Heart right ventricle (tissue), 16 donors: ENCODE results near the gene HES3. TPM values are rescaled to one million over a fixed set of nuclear protein-coding genes. Genes with fewer than 3 reads are reported as not detected.

ENCODE experiments used
- ATAC-seq, 8 donors: fragments of 200-7000 bp; cut with Tn5 transposase; one replicate each; pipeline ENCODE4 v1.9.1; 2020; ENCODE audit warnings: mild to moderate bottlenecking in 8 of 8, moderate library complexity in 8 of 8, moderate number of reproducible peaks in 1 of 8
- DNase-seq, 2 donors: peaks; one replicate each; pipeline ENCODE4 v3.0.0-alpha.2; 2020
- H3K27ac ChIP-seq, 10 donors: fragments of 200-600 bp; sonication (generic) in 2 of 10; one replicate each; pipeline versions ENCODE4 v1.5.0 to v1.8.0; 2020 to 2022; ENCODE audit warnings: mild to moderate bottlenecking in 3 of 10
- H3K27me3 ChIP-seq, 7 donors: fragments of 200-600 bp; one replicate each; pipeline ENCODE4 v1.8.0; 2021 to 2022; ENCODE audit warnings: mild to moderate bottlenecking in 2 of 7
- H3K36me3 ChIP-seq, 9 donors: fragments of 200-600 bp; sonication (generic) in 1 of 9; one replicate each; pipeline versions ENCODE4 v1.5.0 to v1.8.0; 2020 to 2022; ENCODE audit warnings: mild to moderate bottlenecking in 2 of 9
- H3K4me1 ChIP-seq, 9 donors: fragments of 200-600 bp; sonication (generic) in 1 of 9; one replicate each; pipeline versions ENCODE4 v1.5.0 to v1.8.0; 2020 to 2022; ENCODE audit warnings: mild to moderate bottlenecking in 4 of 9
- H3K4me3 ChIP-seq, 10 donors: fragments of 200-600 bp; sonication (generic) in 2 of 10; one replicate each; pipeline versions ENCODE4 v1.5.0 to v1.8.0; 2020 to 2022; ENCODE audit warnings: mild to moderate bottlenecking in 7 of 10, moderate library complexity in 2 of 10
- H3K9me3 ChIP-seq, 11 donors: fragments of 200-600 bp in 10 of 11; sonication (generic) in 2 of 11; one replicate each; pipeline versions ENCODE4 v1.5.0 to v1.8.0; 2013 to 2022; ENCODE audit warnings: mild to moderate bottlenecking in 2 of 11, control low read depth in 1 of 11, moderate library complexity in 1 of 11
- CTCF ChIP-seq, 9 donors: fragments of 200-600 bp; sonication (generic) in 2 of 9; IDR thresholded peaks; one replicate each; pipeline versions ENCODE4 v1.5.0 to v1.8.0; 2021 to 2022; ENCODE audit warnings: antibody characterized with exemption in 9 of 9, mild to moderate bottlenecking in 5 of 9, moderate library complexity in 1 of 9
- WGBS, 2 donors: extraction: QIAGEN DNeasy Blood & Tissue Kit; methylation state at CpG; one replicate each; pipeline ENCODE4 v1.1.7; 2013; ENCODE audit warnings: inconsistent platforms in 1 of 2; 5-methylcytosine and 5-hydroxymethylcytosine counted together
- intact Hi-C, 10 donors: fragments of 100-400 bp; cut with DNase I; formaldehyde crosslinking; loops; one replicate each; pipeline versions ENCODE4 v1.11.1 to v1.14.2; 2022
- polyA plus RNA-seq, 2 donors: library from polyadenylated mRNA; stranded (reverse); fragments of 200-250 nt; gene quantifications; one replicate each; pipeline ENCODE4 v1.2.3, GENCODE V29; 2013
- total RNA-seq, 10 donors: library from RNA; stranded (reverse); fragmentation: NEBNext Ultra II Directional in 3 of 10; extraction: Animal tissue kit (Norgen Biotek cat#: 25700) in 3 of 10; gene quantifications; one replicate each; pipeline versions ENCODE4 v1.2.1 to v1.2.4, GENCODE V29; 2021 to 2023
- donor health status: Arrhythmogenic right ventricular cardiomyopathy.
- donor health status: ischemic (EF 13 %, LVEDD 7.1; RV severe dilation, severe dysfunction).
- donor health status: healthy with polysubstance abuse.
- donor health status: DM: no; HTN: yes; CAD: no.
- donor health status: DM: no; HTN: no; CAD: no.
- donor health status: ischemic (EF 25% LVEDD 6.9; RV normal size, moderate dysfunction).
- donor health status: ischemic (EF 25% LVEDD 5.7; RV mildly dilated, moderate dysfunction).
- donor health status: healthy.
- donor health status: DM: yes; HTN: yes; CAD: no.
- donor health status: Ischemic cardiomyopathy.
- donor health status: ischemic (EF 35%, LVEDD 5.7; RV mildly dilated, moderate dysfunction).
- donor health status: nonischemic (EF 11% LVEDD 7.7; RV severe dilation, severe dysfunction).
- donor health status: DM: yes; HTN: yes; CAD: no.
- donor health status: PGD.
- donor health status: ischemic (EF 29% LVEDD 5.4; RV normal size, mild dysfunction).
- donor health status: nonischemic (EF 23%, LVEDD 6.1; RV moderate dilation, normal function).

Gene HES3
- total and polyA plus RNA-seq, 12 donors: not detected

GRCh38 chr1:6241107-6241886 lies 2.7 kb upstream of the HES3 start:
- peaks cover 21 to 80% (median 68%) of the 10 kb centered on the region in 7 donors for H3K27me3 ChIP-seq
- DNase-seq: no peak
- TF ChIP-seq CTCF (IDR thresholded peaks at IDR 0.05): no peak
- no peaks in the 10 kb centered on the region for H3K36me3 ChIP-seq
- H3K9me3 ChIP-seq: no peaks in the 10 kb centered on the region
- WGBS, 2 donors: 28% methylated on average over 30 to 33 of the region's 33 CpGs
- H3K27ac ChIP-seq: no peak overlapping the region
- no peak for ATAC-seq
- H3K4me1 ChIP-seq: peaks cover 0 to 33% (median 24%) of the 10 kb centered on the region in 9 donors
- H3K4me3 ChIP-seq: peak overlapping the region in 1 of 10 donors; percentile 16
- intact Hi-C loops: loop anchor here in 7 of 10 donors (5.0 to 10.0 kb wide), 7 partner anchors 34 to 199 kb away; partner anchors contain the start of genes RNF207 (in 3 of the 7) and CHD5 (in 1 of the 7)

- peaks cover 21 to 88% (median 76%) of the 10 kb centered on the region in 7 donors for H3K27me3 ChIP-seq
- TF ChIP-seq CTCF (IDR thresholded peaks at IDR 0.05): no peak
- peaks cover 0 to 37% (median 29%) of the 10 kb centered on the region in 9 donors for H3K4me1 ChIP-seq
- H3K9me3 ChIP-seq: no peaks in the 10 kb centered on the region
- no peak overlapping the region for H3K27ac ChIP-seq
- intact Hi-C loops: loop anchor here in 7 of 10 donors (5.0 to 10.0 kb wide), 7 partner anchors 35 to 200 kb away; partner anchors contain the start of genes RNF207 (in 3 of the 7) and CHD5 (in 1 of the 7)
- no peaks in the 10 kb centered on the region for H3K36me3 ChIP-seq
- DNase-seq: no peak
- peak in 1 of 8 donors; percentile 3 for ATAC-seq
- H3K4me3 ChIP-seq: peak overlapping the region in 7 of 10 donors; percentile 6 to 27 (median 20)
- WGBS, 2 donors: 1% methylated on average over 91 to 99 of the region's 99 CpGs
Measured at GRCh38 chr1:6241887-6242740, 1.9 kb upstream of the HES3 start.

GRCh38 chr1:6243053-6243834 lies 735 bp upstream of the HES3 start:
- no peak for TF ChIP-seq CTCF (IDR thresholded peaks at IDR 0.05)
- peaks cover 21 to 99% (median 87%) of the 10 kb centered on the region in 7 donors for H3K27me3 ChIP-seq
- H3K9me3 ChIP-seq: no peaks in the 10 kb centered on the region
- no peak for ATAC-seq
- no peak overlapping the region for H3K27ac ChIP-seq
- WGBS, 2 donors: 22% methylated on average over 20 of the region's 20 CpGs
- H3K36me3 ChIP-seq: no peaks in the 10 kb centered on the region
- no peak for DNase-seq
- intact Hi-C loops: loop anchor here in 7 of 10 donors (5.0 to 10.0 kb wide), 7 partner anchors 36 to 201 kb away; partner anchors contain the start of genes RNF207 (in 3 of the 7) and CHD5 (in 1 of the 7)
- no peak overlapping the region for H3K4me3 ChIP-seq
- peaks cover 0 to 37% (median 29%) of the 10 kb centered on the region in 9 donors for H3K4me1 ChIP-seq
